ENCODE data around the gene CEP112. TPM values are rescaled to one million over a fixed set of nuclear protein-coding genes. Genes with fewer than 3 reads are reported as not detected.

Gene CEP112
- total and polyA plus RNA-seq, 10 of the 15 experiments (the other 5 are each of a cell fraction or from before 2014, with no cell fraction given): 0.11 to 3.8 (median 0.32) TPM; not detected in 1

DNA sequence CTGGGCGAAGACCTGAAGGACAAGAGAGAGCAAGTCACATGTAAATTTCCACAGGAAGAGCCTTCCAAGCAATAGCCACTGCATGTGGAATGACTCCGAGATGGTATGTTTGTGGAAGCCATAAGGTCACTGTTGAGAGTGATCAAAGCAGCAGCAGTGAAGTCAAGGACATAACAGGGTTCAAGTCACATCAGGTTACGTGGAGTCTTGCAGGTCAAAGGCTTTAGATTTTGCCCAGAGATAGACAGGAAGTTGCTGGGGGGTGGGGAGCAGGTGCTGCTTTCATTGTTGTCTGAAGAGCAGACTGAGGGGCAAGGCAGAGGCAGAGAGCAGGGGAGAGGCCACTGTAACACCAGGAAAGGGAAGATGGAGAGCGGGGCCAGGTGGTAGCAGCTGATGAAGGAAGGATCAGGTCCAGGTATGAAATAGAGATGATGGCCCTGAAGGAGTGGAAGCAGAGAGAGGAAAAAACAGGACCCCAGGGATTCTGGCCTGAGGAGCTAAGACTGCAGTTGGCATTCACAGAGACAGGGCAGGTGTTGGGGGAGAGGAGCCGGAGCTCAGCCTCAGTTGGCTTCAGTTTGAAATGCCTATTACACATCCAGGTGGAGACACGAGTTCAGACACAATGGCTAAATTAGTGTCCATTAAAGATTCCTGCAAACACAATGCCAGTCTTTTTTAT is 501.2 kb downstream of the CEP112 start:
- CTCF ChIA-PET: interaction anchor here (0.5 to 0.7 kb wide), 2 partner anchors 21 to 54 kb away, joined by 3 to 4 read pairs; no protein-coding TSS in a partner anchor
- Histone ChIP-seq H2AFZ (ENCODE audit: control insufficient read depth, low read depth, low read length) (no peak overlapping the region), H3K79me2 (ENCODE audit: control insufficient read depth, insufficient read depth, low read length) (no peaks in the 10 kb centered on the region), H3K27ac (ENCODE audit: control insufficient read depth, insufficient read depth) (no peak overlapping the region), H3K36me3 (ENCODE audit: control insufficient read depth in 2 of 2, insufficient read depth in 2 of 2, low read length in 1 of 2) (no peaks in the 10 kb centered on the region), H3K27me3 (replicated peaks in 1 of 2; ENCODE audit: control insufficient read depth in 2 of 2, insufficient read depth in 2 of 2, low read length in 1 of 2) (no peaks in the 10 kb centered on the region), H3K9me3 (replicated peaks; ENCODE audit: control insufficient read depth, insufficient read depth, low read length) (no peaks in the 10 kb centered on the region), H3K4me2 (ENCODE audit: control insufficient read depth, insufficient read depth) (no peak overlapping the region), H3K4me1 (ENCODE audit: control insufficient read depth, insufficient read depth, low read length) (no peaks in the 10 kb centered on the region), H3K9ac (ENCODE audit: control insufficient read depth, insufficient read depth, low read length) (no peak overlapping the region), H4K20me1 (ENCODE audit: control insufficient read depth, insufficient read depth) (no peaks in the 10 kb centered on the region), H3K4me3 (no peak overlapping the region)
- RAD21 ChIA-PET (ENCODE audit: unreplicated experiment): interaction anchor here (0.5 to 1.5 kb wide), 4 partner anchors 13 to 124 kb away, joined by 3 to 4 read pairs (median 4); no protein-coding TSS in a partner anchor
- in situ Hi-C loops (cut with MboI) (no loop called here), intact Hi-C loops (cut with micrococcal nuclease; ENCODE audit: unreplicated experiment) (no loop called here)
- no peak for FAIRE-seq
- POLR2A ChIA-PET: interaction anchor here (1.1 kb wide), 1 partner anchor 14 kb away, joined by 3 read pairs; no protein-coding TSS in a partner anchor
- BruUV-seq (replicated peaks): no TSS peak
- SMC1A ChIA-PET (ENCODE audit: uncharacterized antibody, unreplicated experiment): interaction anchor here (0.9 to 1.8 kb wide), 4 partner anchors 11 to 103 kb away, joined by 3 to 10 read pairs (median 3); no protein-coding TSS in a partner anchor
- no peak for TF ChIP-seq POLR2A (IDR thresholded peaks at IDR 0.05; ENCODE audit: low read depth, low read length)
- TF ChIP-seq MXI1 (IDR thresholded peaks at IDR 0.05; ENCODE audit: low read depth, low read length): no peak
- no peak for TF ChIP-seq SRF (IDR thresholded peaks at IDR 0.05; ENCODE audit: low read depth in 2 of 2, low read length in 2 of 2)
- TF ChIP-seq MEF2B (IDR thresholded peaks at IDR 0.05; ENCODE audit: partially characterized antibody, poor library complexity, severe bottlenecking): no peak
- TF ChIP-seq FOXK2 (IDR thresholded peaks at IDR 0.05): no peak
- no peak for TF ChIP-seq STAT1 (conservative IDR thresholded peaks at IDR 0.05)
- TF ChIP-seq POLR2AphosphoS2 (IDR thresholded peaks at IDR 0.05; ENCODE audit: low read depth, low read length): no peak
- TF ChIP-seq NR2C2 (IDR thresholded peaks at IDR 0.05; ENCODE audit: borderline replicate concordance, control insufficient read depth, insufficient read length, low read depth): no peak
- no peak for TF ChIP-seq CBX3 (IDR thresholded peaks at IDR 0.05; ENCODE audit: borderline replicate concordance, low read depth)
- TF ChIP-seq, protein P1, sequence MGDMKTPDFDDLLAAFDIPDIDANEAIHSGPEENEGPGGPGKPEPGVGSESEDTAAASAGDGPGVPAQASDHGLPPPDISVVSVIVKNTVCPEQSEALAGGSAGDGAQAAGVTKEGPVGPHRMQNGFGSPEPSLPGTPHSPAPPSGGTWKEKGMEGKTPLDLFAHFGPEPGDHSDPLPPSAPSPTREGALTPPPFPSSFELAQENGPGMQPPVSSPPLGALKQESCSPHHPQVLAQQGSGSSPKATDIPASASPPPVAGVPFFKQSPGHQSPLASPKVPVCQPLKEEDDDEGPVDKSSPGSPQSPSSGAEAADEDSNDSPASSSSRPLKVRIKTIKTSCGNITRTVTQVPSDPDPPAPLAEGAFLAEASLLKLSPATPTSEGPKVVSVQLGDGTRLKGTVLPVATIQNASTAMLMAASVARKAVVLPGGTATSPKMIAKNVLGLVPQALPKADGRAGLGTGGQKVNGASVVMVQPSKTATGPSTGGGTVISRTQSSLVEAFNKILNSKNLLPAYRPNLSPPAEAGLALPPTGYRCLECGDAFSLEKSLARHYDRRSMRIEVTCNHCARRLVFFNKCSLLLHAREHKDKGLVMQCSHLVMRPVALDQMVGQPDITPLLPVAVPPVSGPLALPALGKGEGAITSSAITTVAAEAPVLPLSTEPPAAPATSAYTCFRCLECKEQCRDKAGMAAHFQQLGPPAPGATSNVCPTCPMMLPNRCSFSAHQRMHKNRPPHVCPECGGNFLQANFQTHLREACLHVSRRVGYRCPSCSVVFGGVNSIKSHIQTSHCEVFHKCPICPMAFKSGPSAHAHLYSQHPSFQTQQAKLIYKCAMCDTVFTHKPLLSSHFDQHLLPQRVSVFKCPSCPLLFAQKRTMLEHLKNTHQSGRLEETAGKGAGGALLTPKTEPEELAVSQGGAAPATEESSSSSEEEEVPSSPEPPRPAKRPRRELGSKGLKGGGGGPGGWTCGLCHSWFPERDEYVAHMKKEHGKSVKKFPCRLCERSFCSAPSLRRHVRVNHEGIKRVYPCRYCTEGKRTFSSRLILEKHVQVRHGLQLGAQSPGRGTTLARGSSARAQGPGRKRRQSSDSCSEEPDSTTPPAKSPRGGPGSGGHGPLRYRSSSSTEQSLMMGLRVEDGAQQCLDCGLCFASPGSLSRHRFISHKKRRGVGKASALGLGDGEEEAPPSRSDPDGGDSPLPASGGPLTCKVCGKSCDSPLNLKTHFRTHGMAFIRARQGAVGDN (IDR thresholded peaks at IDR 0.05): no peak
- no peak for TF ChIP-seq RBBP5 (conservative IDR thresholded peaks at IDR 0.05)
- TF ChIP-seq, protein P2, sequence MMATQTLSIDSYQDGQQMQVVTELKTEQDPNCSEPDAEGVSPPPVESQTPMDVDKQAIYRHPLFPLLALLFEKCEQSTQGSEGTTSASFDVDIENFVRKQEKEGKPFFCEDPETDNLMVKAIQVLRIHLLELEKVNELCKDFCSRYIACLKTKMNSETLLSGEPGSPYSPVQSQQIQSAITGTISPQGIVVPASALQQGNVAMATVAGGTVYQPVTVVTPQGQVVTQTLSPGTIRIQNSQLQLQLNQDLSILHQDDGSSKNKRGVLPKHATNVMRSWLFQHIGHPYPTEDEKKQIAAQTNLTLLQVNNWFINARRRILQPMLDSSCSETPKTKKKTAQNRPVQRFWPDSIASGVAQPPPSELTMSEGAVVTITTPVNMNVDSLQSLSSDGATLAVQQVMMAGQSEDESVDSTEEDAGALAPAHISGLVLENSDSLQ (IDR thresholded peaks at IDR 0.05): no peak
- 14% methylated on average over 6 of the region's 6 CpGs for WGBS (ENCODE audit: insufficient coverage, insufficient replicate concordance, low lambda C conversion rate, missing lambda C conversion rate)
- ATAC-seq: peak; percentile 40; the same call in 2 of the 3 replicates
- no peak for DNase-seq (ENCODE audit: low read depth, low spot score)

All from GM12878 (cell line).